Brain pericyte (primary cell): ENCODE measurements around the gene ZSCAN1.
A peak's percentile ranks its signal among the peaks of the same experiment; 100 is the strongest.
"Not testable (repeated sequence)": the region's sequence is repeated elsewhere in the genome, so short reads cannot be mapped to it uniquely, and the experiment has no call there.

Experiments
- DNase-seq: peaks from one replicate; pipeline ENCODE4 v3.0.0-alpha.2; 2012; ENCODE audit warnings: low read depth, low spot score

The ZSCAN1 gene

GRCh38 chr19:58033741-58034476 lies at the start of gene ZSCAN1:
Gene ZSCAN1, plus strand, starts transcription at chr19:58034025. Its CDS starts 3,812 bp downstream, at chr19:58037837.
- no peak for DNase-seq

- DNase-seq, result no peak
Measured at GRCh38 chr19:57992841-57993240, 41.0 kb upstream of the ZSCAN1 start.

GRCh38 chr19:58000677-58001076 lies 33.1 kb upstream of the ZSCAN1 start:
- no peak for DNase-seq

- no peak for DNase-seq
Measured at GRCh38 chr19:58001895-58002369, 31.9 kb upstream of the ZSCAN1 start.

- DNase-seq, result peak; percentile 48
Measured at GRCh38 chr19:58002384-58003173, 31.2 kb upstream of the ZSCAN1 start, which contains the start of gene ZNF606. Gene ZNF606, minus strand, starts transcription at chr19:58002820. Its CDS starts 1,501 bp downstream, at chr19:58001319.

- no peak for DNase-seq
Measured at GRCh38 chr19:58003174-58003828, 30.5 kb upstream of the ZSCAN1 start.

GRCh38 chr19:58007285-58007684 lies 26.5 kb upstream of the ZSCAN1 start:
- no peak for DNase-seq

GRCh38 chr19:58008877-58009276 lies 24.9 kb upstream of the ZSCAN1 start:
- DNase-seq, result not testable (repeated sequence)

- DNase-seq, result no peak
Measured at GRCh38 chr19:58009301-58009665, 24.5 kb upstream of the ZSCAN1 start.

- DNase-seq, result peak; percentile 41
Measured at GRCh38 chr19:58009666-58010301, 24.0 kb upstream of the ZSCAN1 start.

GRCh38 chr19:58010507-58010906 lies 23.3 kb upstream of the ZSCAN1 start:
- no peak for DNase-seq

GRCh38 chr19:58014141-58014540 lies 19.7 kb upstream of the ZSCAN1 start:
- no peak for DNase-seq

GRCh38 chr19:58020129-58020528 lies 13.7 kb upstream of the ZSCAN1 start:
- no peak for DNase-seq

- no peak for DNase-seq
Measured at GRCh38 chr19:58021541-58022282, 12.1 kb upstream of the ZSCAN1 start.

- no peak for DNase-seq
Measured at GRCh38 chr19:58022283-58022660, 11.6 kb upstream of the ZSCAN1 start.

- no peak for DNase-seq
Measured at GRCh38 chr19:58024661-58025060, 9.2 kb upstream of the ZSCAN1 start.

- DNase-seq, result no peak
Measured at GRCh38 chr19:58034477-58034793, 610 bp downstream of the ZSCAN1 start.

GRCh38 chr19:58035863-58036262 lies 2.0 kb downstream of the ZSCAN1 start:
- DNase-seq, result no peak

GRCh38 chr19:58037927-58038687 lies 4.3 kb downstream of the ZSCAN1 start:
- no peak for DNase-seq

- no peak for DNase-seq
Measured at GRCh38 chr19:58038688-58039204, 4.9 kb downstream of the ZSCAN1 start.
